K562 (cell line): ENCODE results near the gene JSRP1. TPM values are rescaled to one million over a fixed set of nuclear protein-coding genes. Genes with fewer than 3 reads are reported as not detected.

Experiments
- ATAC-seq: fragments of 200-7000 bp; cut with Tn5 transposase; 3 replicates; pipeline ENCODE4 v1.9.1; 2020; ENCODE audit warnings: moderate library complexity
- BruUV-seq: library from RNA; stranded (reverse); fragments of 400-500 nt; replicated peaks from 2 replicates; lab custom pipeline; 2021; lab: Mats Ljungman, UMichigan
- CTCF ChIA-PET: fragments of 300-600 bp; formaldehyde crosslinking; extraction: SDS; loops from one replicate; lab custom pipeline; 2021; ENCODE audit warnings: low intra/inter-chr PET ratio; lab: Yijun Ruan, JAX
- POLR2A ChIA-PET: fragments of 300-600, 350-650 bp; sonication (Branson Sonifier 250); formaldehyde crosslinking; extraction: SDS; loops from one replicate; lab custom pipeline; 2021; ENCODE audit warnings: antibody characterized with exemption, inconsistent platforms; lab: Yijun Ruan, JAX
- DNase-seq, 4 experiments: peaks; one replicate each; pipeline versions ENCODE4 v3.0.0 to v3.0.0-alpha.2; 2011 to 2018; ENCODE audit warnings: low spot score in 3 of 4, mixed read lengths in 3 of 4; ENCODE audit errors: extremely low read depth in 1 of 4
- FAIRE-seq: peaks from 2 replicates; lab custom pipeline; 2011; peaks lifted over from hg19 to GRCh38; lab: Jason Lieb, UNC
- H2AFZ ChIP-seq: 2 replicates; pipeline ENCODE4 v1.6.0; 2011; ENCODE audit warnings: low read depth, low read length, control low read depth, inconsistent platforms
- H3K27ac ChIP-seq: fragments of 200-600 bp; 3 replicates; pipeline ENCODE4 v1.8.0; 2011; ENCODE audit warnings: low read depth, mild to moderate bottlenecking, control low read depth, inconsistent platforms, low read length, moderate library complexity, mixed read lengths; ENCODE audit errors: extremely low read depth
- H3K27me3 ChIP-seq, 2 experiments: fragments of 300-600 bp in 1 of 2; 2 replicates in 1 of 2; 3 replicates in 1 of 2; pipeline versions ENCODE4 v1.6.0 to v1.8.0; 2011; ENCODE audit warnings: inconsistent platforms in 2 of 2, low read length in 2 of 2, mild to moderate bottlenecking in 1 of 2, mixed read lengths in 1 of 2, moderate library complexity in 1 of 2; ENCODE audit not compliant: control insufficient read depth in 2 of 2, insufficient read depth in 2 of 2
- H3K36me3 ChIP-seq: fragments of 300-600 bp; 3 replicates; pipeline ENCODE4 v1.8.0; 2011; ENCODE audit warnings: mild to moderate bottlenecking, low read length, inconsistent platforms; ENCODE audit not compliant: control insufficient read depth, insufficient read depth
- H3K4me1 ChIP-seq, 2 experiments: fragments of 200-600 bp in 1 of 2; replicated peaks in 1 of 2; 2 replicates in 1 of 2; 3 replicates in 1 of 2; pipeline versions ENCODE4 v1.5.1 to v1.8.0; 2011; ENCODE audit warnings: inconsistent platforms in 2 of 2, low read length in 2 of 2, mild to moderate bottlenecking in 1 of 2, mixed read lengths in 1 of 2, moderate library complexity in 1 of 2; ENCODE audit not compliant: control insufficient read depth in 2 of 2, insufficient read depth in 2 of 2
- H3K4me2 ChIP-seq: 2 replicates; pipeline ENCODE4 v1.6.1; 2011; ENCODE audit warnings: low read length, control low read depth, inconsistent platforms, mixed read lengths; ENCODE audit not compliant: insufficient read depth
- H3K4me3 ChIP-seq: fragments of 200-600 bp; sonication (generic), shearing (Covaris generic); 2 replicates; pipeline ENCODE4 v1.5.1; 2016; ENCODE audit warnings: control low read depth, inconsistent platforms
- H3K79me2 ChIP-seq: fragments of 200-600 bp; 3 replicates; pipeline ENCODE4 v1.8.0; 2011; ENCODE audit warnings: low read length, inconsistent platforms; ENCODE audit not compliant: control insufficient read depth, insufficient read depth
- H3K9ac ChIP-seq, 2 experiments: 2 replicates each; pipeline versions ENCODE4 v1.6.0 to v1.6.1; 2011; ENCODE audit warnings: low read depth in 2 of 2, low read length in 2 of 2, control low read depth in 1 of 2, inconsistent platforms in 1 of 2, mild to moderate bottlenecking in 1 of 2, mixed read lengths in 1 of 2; ENCODE audit not compliant: insufficient read depth in 1 of 2
- H3K9me1 ChIP-seq: one replicate; pipeline ENCODE4 v1.6.0; 2011; ENCODE audit warnings: inconsistent platforms, mild to moderate bottlenecking, low read length, moderate library complexity; ENCODE audit not compliant: control insufficient read depth, insufficient read depth
- H3K9me3 ChIP-seq: replicated peaks from 2 replicates; pipeline ENCODE4 v1.5.1; 2011; ENCODE audit warnings: low read depth, low read length, inconsistent platforms; ENCODE audit not compliant: control insufficient read depth, insufficient read depth
- H4K20me1 ChIP-seq: replicated peaks from 2 replicates; pipeline ENCODE4 v1.6.1; 2011; ENCODE audit warnings: low read length, inconsistent platforms, mixed read lengths; ENCODE audit not compliant: control insufficient read depth, insufficient read depth
- KAT2B ChIP-seq: IDR thresholded peaks from one replicate; pipeline ENCODE4 v1.6.1; 2012; ENCODE audit warnings: low read depth, mild to moderate bottlenecking, control low read depth, inconsistent platforms, low read length, moderate library complexity
- POLR2G ChIP-seq: fragments of 200-400 bp; formaldehyde crosslinking; IDR thresholded peaks from 2 replicates; pipeline ENCODE4 v1.6.1; 2017; ENCODE audit warnings: low read depth, mild to moderate bottlenecking, antibody characterized with exemption, low read length, moderate library complexity
- RBFOX2 ChIP-seq: fragments of 200-400 bp; formaldehyde crosslinking; IDR thresholded peaks from 2 replicates; pipeline ENCODE4 v1.6.1; 2017; ENCODE audit warnings: low read depth, mild to moderate bottlenecking, low read length, moderate library complexity
- RBM22 ChIP-seq: fragments of 200-400 bp; formaldehyde crosslinking; IDR thresholded peaks from 2 replicates; pipeline ENCODE4 v1.6.1; 2018; ENCODE audit warnings: low read length, low read depth; ENCODE audit not compliant: poor library complexity, severe bottlenecking
- WHSC1 ChIP-seq: IDR thresholded peaks from one replicate; pipeline ENCODE4 v1.6.1; 2012; ENCODE audit warnings: low read length, control low read depth, inconsistent platforms
- ZFP1 ChIP-seq: fragments of 450-650 bp; formaldehyde crosslinking; IDR thresholded peaks from 2 replicates; pipeline ENCODE4 v1.4.0; 2020; ENCODE audit warnings: mild to moderate bottlenecking, mixed read lengths
- ZNF217 ChIP-seq: sonication (generic); formaldehyde crosslinking; IDR thresholded peaks from 2 replicates; pipeline ENCODE4 v1.8.0; 2022; ENCODE audit warnings: mild to moderate bottlenecking, missing genetic modification reagents
- WGBS: fragments of 100-300 bp; shearing (Covaris generic); methylation state at CpG from one replicate; pipeline ENCODE4 v1.1.6; 2016; ENCODE audit warnings: low coverage, mixed read lengths; ENCODE audit not compliant: insufficient coverage; ENCODE audit errors: missing lambda C conversion rate; 5-methylcytosine and 5-hydroxymethylcytosine counted together
- in situ Hi-C: fragments of 300-500 bp; cut with MboI; formaldehyde crosslinking; loops from 4 replicates; pipeline ENCODE4 v1.15.0; 2018; ENCODE audit warnings: inconsistent platforms, mixed read lengths
- intact Hi-C: fragments of 100-400 bp; cut with micrococcal nuclease; formaldehyde crosslinking; loops from 2 replicates; pipeline ENCODE4 v1.14.2; 2022
- polyA plus RNA-seq, 8 experiments: library from polyadenylated mRNA; depleted of rRNA in 4 of 8; stranded (reverse) in 5 of 8; unstranded in 3 of 8; fragments of >200 nt; fragmentation: Nextera tagmentation in 2 of 8; fragmentation: Illumina TruSeq in 1 of 8; extraction: Ambion mirVana in 2 of 8; extraction: Trizol in 1 of 8; gene quantifications; 2 replicates each; pipeline versions ENCODE4 v1.2.1 to v1.2.3, GENCODE V29; 2011 to 2014; ENCODE audit warnings: inconsistent platforms in 1 of 8, missing spikeins in 1 of 8
- total RNA-seq, 7 experiments: library from RNA; depleted of rRNA in 6 of 7; stranded (reverse); fragments of >200 nt in 6 of 7; fragmentation: Illumina TruSeq in 2 of 7; extraction: Trizol in 2 of 7; gene quantifications; 2 replicates each; pipeline versions ENCODE4 v1.2.1 to v1.2.3, GENCODE V29; 2011 to 2021; ENCODE audit warnings: low replicate concordance in 1 of 7
- TF ChIP-seq, protein P1 (sequence below): fragments of 450-650 bp; IDR thresholded peaks from 2 replicates; pipeline ENCODE4 v1.6.1; 2017; ENCODE audit warnings: antibody characterized with exemption
- TF ChIP-seq, protein P2 (sequence below): fragments of 250-450 bp; sonication (Bioruptor Pico); IDR thresholded peaks from 2 replicates; pipeline ENCODE4 v1.5.0; 2020; ENCODE audit warnings: mild to moderate bottlenecking

JSRP1 gene
- total and polyA plus RNA-seq, 9 of the 15 experiments (the other 6 are each of a cell fraction or from before 2014, with no cell fraction given), result 0.08 to 1.2 (median 0.51) TPM; not detected in 4

DNA sequence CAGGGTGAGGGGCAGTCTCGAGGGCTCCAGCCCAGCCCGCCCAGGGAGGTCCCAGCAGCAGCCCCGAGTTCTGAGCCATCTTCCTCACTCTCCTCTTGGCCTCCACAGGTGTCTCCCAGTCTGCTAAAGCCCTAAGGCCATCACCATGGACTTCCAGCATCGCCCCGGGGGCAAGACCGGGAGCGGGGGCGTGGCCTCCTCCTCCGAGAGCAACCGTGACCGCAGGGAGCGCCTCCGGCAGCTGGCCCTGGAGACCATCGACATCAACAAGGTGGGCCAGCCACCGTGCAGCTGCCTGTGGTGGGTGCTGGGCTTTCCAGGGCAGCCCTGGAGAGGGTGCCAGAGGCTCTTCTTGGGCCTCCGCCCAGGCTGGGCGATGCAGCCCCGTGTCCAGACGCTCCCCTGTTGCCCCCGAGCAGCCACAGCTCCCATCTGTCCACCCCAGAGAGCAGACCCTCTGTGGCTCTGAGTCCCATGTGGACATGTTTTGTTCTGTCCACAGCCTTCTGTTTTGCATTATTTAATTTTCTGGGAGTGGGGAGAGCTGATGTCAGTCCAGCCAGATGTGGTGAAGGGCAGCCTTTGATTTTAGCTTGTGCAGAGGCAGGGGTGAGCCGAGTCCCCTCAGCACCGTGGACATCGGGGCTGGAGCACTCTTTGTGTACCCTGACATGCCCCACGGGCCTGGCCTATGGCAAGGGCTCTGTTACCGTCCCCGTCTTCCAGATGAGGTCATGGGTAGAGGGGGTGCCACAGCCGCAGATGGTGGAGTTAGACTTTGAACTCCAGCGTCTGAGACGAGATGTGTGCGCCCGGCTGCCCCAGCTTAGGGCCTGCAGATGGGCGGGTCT is 12.7 kb downstream of the JSRP1 start:
- Histone ChIP-seq H3K4me1 (peaks cover 18 to 68% of the 10 kb centered on the region in 2 experiments), H4K20me1 (peaks cover 46% of the 10 kb centered on the region), H2AFZ (no peak overlapping the region), H3K4me3 (no peak overlapping the region), H3K9me3 (no peaks in the 10 kb centered on the region), H3K79me2 (peaks cover 58% of the 10 kb centered on the region), H3K4me2 (no peak overlapping the region), H3K27ac (no peak overlapping the region), H3K9ac (peak overlapping the region in 1 of 2 experiments; percentile 27; a peak in 1 of 4 replicates), H3K36me3 (peaks cover 87% of the 10 kb centered on the region; the same call in 2 of the 3 replicates), H3K9me1 (peaks cover 19% of the 10 kb centered on the region), H3K27me3 (no peaks in the 10 kb centered on the region)
- intact Hi-C loops (no loop called here), in situ Hi-C loops (no loop called here)
- DNase-seq, result no peak
- ATAC-seq, result no peak
- ChIA-PET CTCF (interaction anchor here (0.6 kb wide), 1 partner anchor 144 kb away, joined by 3 read pairs; no protein-coding TSS in a partner anchor), POLR2A (interaction anchor here (0.6 to 0.9 kb wide), 2 partner anchors 9 to 12 kb away, joined by 3 read pairs; no protein-coding TSS in a partner anchor)
- WGBS, result 88% methylated on average over 25 of the region's 32 CpGs
- no TSS peak for BruUV-seq
- peak; percentile 76 for TF ChIP-seq RBM22
- no peak for TF ChIP-seq WHSC1
- TF ChIP-seq RBFOX2, result peak; percentile 33; the same call in 1 of the 2 replicates
- TF ChIP-seq, protein P1, sequence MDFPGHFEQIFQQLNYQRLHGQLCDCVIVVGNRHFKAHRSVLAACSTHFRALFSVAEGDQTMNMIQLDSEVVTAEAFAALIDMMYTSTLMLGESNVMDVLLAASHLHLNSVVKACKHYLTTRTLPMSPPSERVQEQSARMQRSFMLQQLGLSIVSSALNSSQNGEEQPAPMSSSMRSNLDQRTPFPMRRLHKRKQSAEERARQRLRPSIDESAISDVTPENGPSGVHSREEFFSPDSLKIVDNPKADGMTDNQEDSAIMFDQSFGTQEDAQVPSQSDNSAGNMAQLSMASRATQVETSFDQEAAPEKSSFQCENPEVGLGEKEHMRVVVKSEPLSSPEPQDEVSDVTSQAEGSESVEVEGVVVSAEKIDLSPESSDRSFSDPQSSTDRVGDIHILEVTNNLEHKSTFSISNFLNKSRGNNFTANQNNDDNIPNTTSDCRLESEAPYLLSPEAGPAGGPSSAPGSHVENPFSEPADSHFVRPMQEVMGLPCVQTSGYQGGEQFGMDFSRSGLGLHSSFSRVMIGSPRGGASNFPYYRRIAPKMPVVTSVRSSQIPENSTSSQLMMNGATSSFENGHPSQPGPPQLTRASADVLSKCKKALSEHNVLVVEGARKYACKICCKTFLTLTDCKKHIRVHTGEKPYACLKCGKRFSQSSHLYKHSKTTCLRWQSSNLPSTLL, result no peak
- TF ChIP-seq KAT2B, result no peak
- peak; percentile 61; the same call in 1 of the 2 replicates for TF ChIP-seq POLR2G
- TF ChIP-seq, protein P2, sequence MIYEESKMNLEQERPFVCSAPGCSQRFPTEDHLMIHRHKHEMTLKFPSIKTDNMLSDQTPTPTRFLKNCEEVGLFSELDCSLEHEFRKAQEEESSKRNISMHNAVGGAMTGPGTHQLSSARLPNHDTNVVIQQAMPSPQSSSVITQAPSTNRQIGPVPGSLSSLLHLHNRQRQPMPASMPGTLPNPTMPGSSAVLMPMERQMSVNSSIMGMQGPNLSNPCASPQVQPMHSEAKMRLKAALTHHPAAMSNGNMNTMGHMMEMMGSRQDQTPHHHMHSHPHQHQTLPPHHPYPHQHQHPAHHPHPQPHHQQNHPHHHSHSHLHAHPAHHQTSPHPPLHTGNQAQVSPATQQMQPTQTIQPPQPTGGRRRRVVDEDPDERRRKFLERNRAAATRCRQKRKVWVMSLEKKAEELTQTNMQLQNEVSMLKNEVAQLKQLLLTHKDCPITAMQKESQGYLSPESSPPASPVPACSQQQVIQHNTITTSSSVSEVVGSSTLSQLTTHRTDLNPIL, result no peak
- no peak for TF ChIP-seq ZNF217 (CRISPR knock-in tag)
- no peak for TF ChIP-seq ZFP1
- no peak for FAIRE-seq
